Keratinocyte (primary cell): Measurements from ENCODE around the gene MAPRE3. TPM values are rescaled to one million over a fixed set of nuclear protein-coding genes. Genes with fewer than 3 reads are reported as not detected.

Source experiments
- DNase-seq: peaks from one replicate; pipeline ENCODE4 v3.0.0-alpha.2; 2011; ENCODE audit warnings: low read depth, missing footprints, low spot score
- FAIRE-seq: peaks from 2 replicates; lab custom pipeline; 2011; peaks lifted over from hg19 to GRCh38; lab: Jason Lieb, UNC
- H2AFZ ChIP-seq: 2 replicates; pipeline ENCODE4 v1.6.0; 2012; ENCODE audit warnings: low read length, control low read depth, inconsistent platforms; ENCODE audit not compliant: control insufficient read depth
- H3K27ac ChIP-seq: 2 replicates; pipeline ENCODE4 v1.5.1; 2011; ENCODE audit warnings: low read length; ENCODE audit not compliant: control insufficient read depth, insufficient read depth
- H3K27me3 ChIP-seq: 3 replicates; pipeline ENCODE4 v1.6.0; 2011; ENCODE audit warnings: low read length; ENCODE audit not compliant: control insufficient read depth, insufficient read depth; ENCODE audit errors: extremely low read depth
- H3K36me3 ChIP-seq, 2 experiments: 2 replicates in 1 of 2; 3 replicates in 1 of 2; pipeline ENCODE4 v1.5.1; 2011; ENCODE audit warnings: low read length in 2 of 2, mild to moderate bottlenecking in 1 of 2; ENCODE audit not compliant: control insufficient read depth in 2 of 2, insufficient read depth in 2 of 2; ENCODE audit errors: extremely low read depth in 1 of 2
- H3K4me1 ChIP-seq: 3 replicates; pipeline ENCODE4 v1.5.1; 2011; ENCODE audit warnings: low read length; ENCODE audit not compliant: control insufficient read depth, insufficient read depth; ENCODE audit errors: extremely low read depth
- H3K4me2 ChIP-seq: 3 replicates; pipeline ENCODE4 v1.6.0; 2011; ENCODE audit warnings: low read depth, low read length; ENCODE audit not compliant: control insufficient read depth, insufficient read depth; ENCODE audit errors: extremely low read depth
- H3K4me3 ChIP-seq, 3 experiments: fragments of 200-600 bp in 1 of 3; sonication (generic) in 1 of 3; 2 replicates in 2 of 3; 3 replicates in 1 of 3; pipeline ENCODE4 v1.5.1; 2011 to 2016; ENCODE audit warnings: low read length in 3 of 3, mild to moderate bottlenecking in 3 of 3, control low read depth in 2 of 3, inconsistent platforms in 1 of 3, low read depth in 1 of 3, mixed read lengths in 1 of 3, mixed run types in 1 of 3, moderate library complexity in 1 of 3; ENCODE audit not compliant: control insufficient read depth in 2 of 3, insufficient read depth in 2 of 3; ENCODE audit errors: extremely low read depth in 1 of 3
- H3K79me2 ChIP-seq: 2 replicates; pipeline ENCODE4 v1.6.0; 2012; ENCODE audit warnings: low read length; ENCODE audit not compliant: control insufficient read depth, insufficient read depth
- H3K9ac ChIP-seq: 3 replicates; pipeline ENCODE4 v1.6.0; 2011; ENCODE audit warnings: low read length; ENCODE audit not compliant: control insufficient read depth, insufficient read depth; ENCODE audit errors: extremely low read depth
- H3K9me1 ChIP-seq: 3 replicates; pipeline ENCODE4 v1.6.0; 2011; ENCODE audit warnings: low read length; ENCODE audit not compliant: control insufficient read depth, insufficient read depth; ENCODE audit errors: extremely low read depth
- H3K9me3 ChIP-seq: 2 replicates; pipeline ENCODE4 v1.5.1; 2012; ENCODE audit warnings: low read depth, low read length; ENCODE audit not compliant: control insufficient read depth
- H4K20me1 ChIP-seq: 3 replicates; pipeline ENCODE4 v1.6.0; 2011; ENCODE audit warnings: low read length; ENCODE audit not compliant: control insufficient read depth, insufficient read depth; ENCODE audit errors: extremely low read depth
- EZH2 ChIP-seq: IDR thresholded peaks from one replicate; pipeline ENCODE4 v1.6.1; 2012; ENCODE audit warnings: inconsistent platforms, mild to moderate bottlenecking, low read length, moderate library complexity
- dilution Hi-C: fragments of 300-500 bp; cut with MboI; formaldehyde crosslinking; loops from one replicate; pipeline ENCODE4 v1.7.0; 2020; ENCODE audit warnings: low sequenced_read_pairs; ENCODE audit not compliant: extremely low pct_ligation_motif_present
- polyA plus RNA-seq, 5 experiments: library from polyadenylated mRNA; depleted of rRNA in 3 of 5; stranded (reverse) in 3 of 5; stranded (forward) in 1 of 5; unstranded in 1 of 5; fragments of >200 nt; gene quantifications; 1 replicate in 1 of 5; 2 replicates in 3 of 5; 3 replicates in 1 of 5; pipeline versions ENCODE4 v1.2.1 to v1.2.3, GENCODE V29; 2011 to 2012; ENCODE audit warnings: missing spikeins in 2 of 5, low read depth in 1 of 5, low replicate concordance in 1 of 5
- TF ChIP-seq, protein P1 (sequence below), 3 experiments: IDR thresholded peaks in 1 of 3; conservative IDR thresholded peaks in 1 of 3; optimal IDR thresholded peaks in 1 of 3; 2 replicates in 2 of 3; 3 replicates in 1 of 3; pipeline versions ENCODE3 to v1.5.1; 2011; ENCODE audit warnings: low read length in 3 of 3, mild to moderate bottlenecking in 3 of 3, moderate library complexity in 2 of 3, control low read depth in 1 of 3, inconsistent platforms in 1 of 3; ENCODE audit not compliant: insufficient read depth in 2 of 3; ENCODE audit errors: extremely low read depth in 1 of 3

The MAPRE3 gene
- polyA plus RNA-seq, 1 donor (not counting 4 experiments of a cell fraction or from before 2014, with no cell fraction given), result 12.6 TPM

DNA sequence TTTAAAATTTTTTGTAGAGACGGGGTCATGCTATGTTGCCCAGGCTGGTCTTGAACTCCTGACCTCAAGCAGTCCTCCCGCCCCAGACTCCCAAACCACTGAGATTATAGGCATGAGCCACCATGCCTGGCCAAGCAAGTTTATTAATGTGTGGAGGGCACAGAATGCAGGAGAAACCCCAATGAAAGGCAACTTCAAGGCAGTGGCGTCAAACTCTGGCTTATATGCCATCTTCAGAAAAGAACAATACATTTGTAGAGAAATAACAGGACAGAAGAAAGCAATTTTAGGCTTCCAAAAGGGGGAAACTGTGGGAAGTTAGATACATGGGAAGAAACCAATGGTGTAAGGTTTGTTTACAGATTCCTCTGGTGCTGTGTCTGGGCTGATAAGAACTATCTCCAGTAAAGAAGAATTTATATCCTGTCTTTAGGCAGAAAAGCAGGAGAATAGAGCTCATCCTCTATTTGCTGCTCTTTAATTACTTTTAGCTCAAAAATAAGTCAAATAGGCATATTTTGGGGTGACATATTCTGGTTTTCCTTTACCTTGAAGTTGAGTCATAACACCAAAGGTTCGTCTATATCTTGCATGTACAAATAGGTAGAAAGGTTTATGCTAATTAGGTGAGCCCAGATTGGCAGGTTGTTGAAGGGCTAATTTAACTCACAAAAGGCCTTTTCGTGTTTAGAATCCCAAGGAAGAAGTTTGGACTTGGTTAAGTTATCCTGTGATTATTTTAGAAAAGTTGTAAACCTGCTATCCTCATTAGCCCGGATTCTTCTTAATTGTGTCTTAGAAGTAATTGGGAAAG, 36.4 kb downstream of the MAPRE3 start:
- TF ChIP-seq, protein P1, sequence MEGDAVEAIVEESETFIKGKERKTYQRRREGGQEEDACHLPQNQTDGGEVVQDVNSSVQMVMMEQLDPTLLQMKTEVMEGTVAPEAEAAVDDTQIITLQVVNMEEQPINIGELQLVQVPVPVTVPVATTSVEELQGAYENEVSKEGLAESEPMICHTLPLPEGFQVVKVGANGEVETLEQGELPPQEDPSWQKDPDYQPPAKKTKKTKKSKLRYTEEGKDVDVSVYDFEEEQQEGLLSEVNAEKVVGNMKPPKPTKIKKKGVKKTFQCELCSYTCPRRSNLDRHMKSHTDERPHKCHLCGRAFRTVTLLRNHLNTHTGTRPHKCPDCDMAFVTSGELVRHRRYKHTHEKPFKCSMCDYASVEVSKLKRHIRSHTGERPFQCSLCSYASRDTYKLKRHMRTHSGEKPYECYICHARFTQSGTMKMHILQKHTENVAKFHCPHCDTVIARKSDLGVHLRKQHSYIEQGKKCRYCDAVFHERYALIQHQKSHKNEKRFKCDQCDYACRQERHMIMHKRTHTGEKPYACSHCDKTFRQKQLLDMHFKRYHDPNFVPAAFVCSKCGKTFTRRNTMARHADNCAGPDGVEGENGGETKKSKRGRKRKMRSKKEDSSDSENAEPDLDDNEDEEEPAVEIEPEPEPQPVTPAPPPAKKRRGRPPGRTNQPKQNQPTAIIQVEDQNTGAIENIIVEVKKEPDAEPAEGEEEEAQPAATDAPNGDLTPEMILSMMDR (optimal IDR thresholded peaks at IDR 0.05 in 1 of 3, IDR thresholded peaks at IDR 0.05 in 1 of 3, conservative IDR thresholded peaks at IDR 0.05 in 1 of 3; ENCODE audit: extremely low read depth in 1 of 3, insufficient read depth in 2 of 3, low read length in 3 of 3), result no peak
- TF ChIP-seq EZH2, result no peak
- no peak for DNase-seq
- no peaks in the 10 kb centered on the region for H3K27me3 ChIP-seq
- H3K79me2 ChIP-seq, result no peaks in the 10 kb centered on the region
- H3K36me3 ChIP-seq, result no peaks in the 10 kb centered on the region
- H3K9ac ChIP-seq, result no peak overlapping the region
- H2AFZ ChIP-seq, result no peak overlapping the region
- dilution Hi-C loops, result no loop called here
- no peaks in the 10 kb centered on the region for H3K9me3 ChIP-seq
- no peak overlapping the region for H3K27ac ChIP-seq
- H3K4me2 ChIP-seq, result no peak overlapping the region
- FAIRE-seq, result no peak
- H3K4me1 ChIP-seq, result peaks cover 3% of the 10 kb centered on the region
- H3K4me3 ChIP-seq, result no peak overlapping the region
- H3K9me1 ChIP-seq, result no peaks in the 10 kb centered on the region
- H4K20me1 ChIP-seq, result no peaks in the 10 kb centered on the region

DNA sequence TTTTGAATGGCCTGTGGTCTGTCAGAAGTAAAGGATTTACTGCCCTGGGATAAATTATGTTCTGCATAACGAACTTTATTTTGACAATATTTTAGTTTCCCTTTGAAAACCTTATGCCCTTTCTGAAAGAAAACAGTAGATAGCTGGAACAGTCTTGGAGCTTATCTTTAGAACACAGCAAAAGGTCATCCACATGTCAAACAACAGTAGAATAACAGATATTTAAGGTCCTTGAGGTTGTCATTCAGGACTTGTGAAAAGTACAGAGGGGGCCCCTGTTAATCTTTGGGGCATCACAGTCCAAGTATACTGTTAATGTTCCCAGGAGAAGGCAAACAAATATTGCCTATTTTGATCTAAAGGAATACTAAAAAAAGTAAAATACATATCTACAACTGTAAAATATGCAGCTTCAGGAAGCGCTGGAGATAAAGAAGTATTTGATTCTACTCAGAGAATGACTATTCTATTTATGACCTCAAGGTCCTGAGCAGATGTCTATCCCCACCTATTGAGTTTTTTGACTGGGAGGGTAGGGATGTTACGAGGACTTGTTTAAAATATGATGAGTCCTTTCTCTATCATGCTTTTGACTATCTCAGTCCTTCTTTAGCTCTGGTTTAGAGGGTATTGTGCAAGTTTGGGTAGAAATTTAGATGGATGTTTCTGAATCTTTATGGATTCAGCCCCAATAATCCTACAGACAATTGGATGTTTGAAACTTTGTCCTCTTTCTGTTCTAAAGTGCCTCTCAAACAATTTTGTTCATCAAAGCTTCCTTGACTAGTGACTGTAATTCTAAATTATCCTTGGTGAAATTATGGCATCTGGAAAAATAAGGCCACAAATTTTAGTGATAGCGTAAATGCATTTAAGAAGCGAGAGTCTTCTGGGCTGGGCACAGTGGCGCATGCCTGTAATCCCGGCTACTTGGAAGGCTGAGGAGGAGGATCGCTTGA, 37.3 kb downstream of the MAPRE3 start:
- H2AFZ ChIP-seq, result no peak overlapping the region
- no peak overlapping the region for H3K9ac ChIP-seq
- DNase-seq (no peak), FAIRE-seq (no peak)
- no peaks in the 10 kb centered on the region for H4K20me1 ChIP-seq
- no peak overlapping the region for H3K4me3 ChIP-seq
- no peaks in the 10 kb centered on the region for H3K79me2 ChIP-seq
- H3K4me2 ChIP-seq, result no peak overlapping the region
- TF ChIP-seq EZH2, result no peak
- TF ChIP-seq, protein P1 (optimal IDR thresholded peaks at IDR 0.05 in 1 of 3, IDR thresholded peaks at IDR 0.05 in 1 of 3, conservative IDR thresholded peaks at IDR 0.05 in 1 of 3; ENCODE audit: extremely low read depth in 1 of 3, insufficient read depth in 2 of 3, low read length in 3 of 3), result no peak
- no peaks in the 10 kb centered on the region for H3K27me3 ChIP-seq
- H3K9me3 ChIP-seq, result no peaks in the 10 kb centered on the region
- H3K9me1 ChIP-seq, result no peaks in the 10 kb centered on the region
- no peaks in the 10 kb centered on the region for H3K36me3 ChIP-seq
- peaks cover 3% of the 10 kb centered on the region for H3K4me1 ChIP-seq
- H3K27ac ChIP-seq, result no peak overlapping the region
- dilution Hi-C loops, result no loop called here
